Peyer's patch (tissue), 4 donors: ENCODE measurements around the gene MIAT.

Source experiments
- CTCF ChIP-seq, 6 experiments: fragments of 450-650 bp in 4 of 6; fragments of 200-600 bp in 2 of 6; sonication (generic) in 1 of 6; IDR thresholded peaks; one replicate each; pipeline ENCODE4 v1.5.1; 2017 to 2019; ENCODE audit warnings: antibody characterized with exemption in 6 of 6, mild to moderate bottlenecking in 3 of 6, moderate library complexity in 1 of 6
- POLR2A ChIP-seq, 2 donors: fragments of 450-650 bp; IDR thresholded peaks; one replicate each; pipeline ENCODE4 v1.5.1; 2017; ENCODE audit warnings: antibody characterized with exemption in 2 of 2, mild to moderate bottlenecking in 2 of 2, moderate library complexity in 2 of 2

GRCh38 chr22:26685601-26686000 lies 28.2 kb downstream of the MIAT start:
- TF ChIP-seq CTCF (IDR thresholded peaks at IDR 0.05) (no peak), POLR2A (IDR thresholded peaks at IDR 0.05) (no peak)
